Stimulated activated CD4-positive, alpha-beta T cell treated with anti-CD3 and anti-CD28 coated beads, Interleukin-15, amount 100 ng/mL, for 48 hours (primary cell): Measurements from ENCODE around the gene RPIA.
"Not testable (repeated sequence)": the region's sequence is repeated elsewhere in the genome, so short reads cannot be mapped to it uniquely, and the experiment has no call there.

Source experiments
- DNase-seq, 2 donors: peaks; one replicate each; pipeline ENCODE4 v3.0.0-alpha.2; 2020; ENCODE audit warnings: low read depth in 2 of 2

Gene RPIA

DNA sequence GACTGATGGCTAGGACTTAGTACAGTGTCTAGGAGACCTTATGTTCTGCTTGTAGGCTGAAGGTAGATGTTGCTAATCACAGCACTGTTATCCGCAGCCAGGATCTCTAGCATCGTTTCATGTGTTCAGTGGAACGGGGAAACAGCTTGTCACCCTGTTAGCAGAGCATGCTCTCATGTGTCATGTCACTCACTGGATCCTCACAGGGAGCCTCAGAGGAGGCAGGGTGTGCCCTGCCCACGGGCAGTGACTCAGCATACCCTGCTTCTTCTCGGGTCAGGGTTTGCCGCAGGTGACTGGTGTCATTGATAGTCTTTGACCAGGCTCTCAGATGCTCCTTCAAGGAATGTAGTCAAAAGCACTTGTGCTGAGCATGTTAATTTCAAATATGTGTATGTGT, 44.4 kb downstream of the RPIA start:
- peak; percentile 12 to 14 for DNase-seq

DNA sequence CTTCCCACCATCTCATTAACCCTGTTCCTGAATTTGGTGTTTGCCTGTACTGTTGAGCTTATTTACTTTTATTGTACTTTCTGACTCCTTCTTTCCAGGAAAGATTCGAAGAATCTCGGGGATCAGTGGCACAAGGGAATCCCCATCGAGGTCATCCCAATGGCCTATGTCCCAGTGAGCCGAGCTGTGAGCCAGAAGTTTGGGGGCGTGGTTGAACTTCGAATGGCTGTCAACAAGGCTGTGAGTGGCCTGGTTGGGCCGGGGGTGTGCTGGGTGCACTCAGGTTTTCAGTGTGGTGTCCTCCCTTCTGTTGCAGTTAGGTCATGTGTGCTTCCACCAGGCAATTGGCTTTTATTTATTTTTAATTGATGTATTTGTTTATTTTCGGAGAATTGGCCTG, 45.0 kb downstream of the RPIA start:
- DNase-seq = no peak

- DNase-seq = no peak
Observed at GRCh38 chr2:88737385-88737784, 45.9 kb downstream of the RPIA start.

DNA sequence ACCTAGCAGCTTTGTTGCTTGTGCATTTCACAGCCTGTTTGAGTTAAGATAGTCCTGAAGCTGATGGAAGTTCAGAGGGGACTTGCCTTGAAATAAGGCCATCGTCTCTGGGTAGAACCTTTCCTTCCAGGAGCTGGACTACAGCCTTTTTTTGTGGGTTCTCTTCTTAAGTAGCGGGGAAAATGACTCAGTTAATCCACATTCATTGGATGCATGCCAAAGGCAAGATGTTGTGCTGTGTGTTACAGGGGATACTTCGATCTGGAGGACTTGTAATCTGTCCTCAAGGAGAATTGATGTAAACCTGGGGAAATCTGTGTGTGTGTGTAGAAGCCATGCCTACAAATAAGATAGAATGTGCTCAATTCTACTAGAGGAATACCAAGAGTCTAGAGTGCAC, 46.8 kb downstream of the RPIA start:
- no peak for DNase-seq

- DNase-seq = peak; percentile 46 to 62
Observed at GRCh38 chr2:88739985-88740600, 48.6 kb downstream of the RPIA start.

GRCh38 chr2:88746929-88747490, 55.5 kb downstream of the RPIA start:
- DNase-seq = no peak

GRCh38 chr2:88747990-88748389, 56.5 kb downstream of the RPIA start:
- no peak for DNase-seq

DNA sequence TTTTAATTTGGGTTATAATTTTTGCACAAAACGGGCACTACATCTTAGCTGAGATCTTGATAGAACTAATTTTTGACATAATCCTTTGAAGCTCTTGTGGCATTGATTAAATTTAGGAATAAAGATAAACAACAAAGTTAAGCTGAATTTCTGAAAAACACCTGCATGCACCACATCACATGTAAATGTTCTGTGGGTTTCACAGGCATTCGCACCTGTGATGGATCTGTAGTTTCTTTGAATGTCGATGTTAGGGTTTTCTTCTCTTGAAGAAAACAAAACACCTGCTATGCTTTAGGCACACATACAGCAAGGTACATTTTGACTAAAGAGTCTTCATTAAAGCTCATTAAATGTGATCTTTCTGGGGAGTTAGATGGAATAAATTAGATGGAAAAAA, 60.3 kb downstream of the RPIA start:
- DNase-seq = no peak

- peak in 1 of 2 donors; percentile 13 for DNase-seq
Observed at GRCh38 chr2:88753833-88754584, 62.5 kb downstream of the RPIA start.

DNA sequence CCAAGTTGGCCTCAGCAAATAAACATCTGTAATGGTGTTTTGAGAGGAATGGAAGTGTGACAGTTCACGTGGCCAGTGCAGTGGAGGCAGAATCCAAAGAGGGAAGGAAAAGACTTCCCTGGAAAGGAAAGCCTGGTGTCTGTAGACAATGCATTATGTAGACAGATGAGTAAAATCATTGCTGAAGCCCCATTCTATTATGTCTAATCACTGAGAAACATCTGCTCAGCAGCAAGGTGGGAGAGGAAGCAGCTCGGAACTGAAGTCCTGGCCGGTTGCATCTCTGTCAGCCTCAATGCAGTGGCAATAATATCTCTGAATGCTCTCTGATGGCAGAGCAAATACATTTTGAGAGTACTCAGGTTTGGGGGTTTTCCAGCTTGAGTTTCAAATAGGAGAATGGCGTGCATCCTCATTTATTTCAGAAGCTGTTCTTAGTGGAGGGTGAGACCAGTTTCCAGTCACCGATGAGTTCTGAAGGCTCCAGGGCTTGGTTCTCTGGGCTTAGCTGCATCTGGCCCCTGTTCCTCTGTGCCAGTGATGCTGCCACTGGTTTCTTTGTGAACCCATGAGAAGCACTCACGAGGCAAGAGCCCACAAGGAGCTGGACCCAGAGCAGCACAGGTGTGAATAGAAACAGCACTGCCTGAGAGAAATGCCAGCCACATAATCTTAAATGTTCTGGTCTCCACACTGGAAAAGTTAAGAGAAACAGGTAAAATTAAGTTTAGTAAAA, 63.3 kb downstream of the RPIA start:
- no peak for DNase-seq

DNA sequence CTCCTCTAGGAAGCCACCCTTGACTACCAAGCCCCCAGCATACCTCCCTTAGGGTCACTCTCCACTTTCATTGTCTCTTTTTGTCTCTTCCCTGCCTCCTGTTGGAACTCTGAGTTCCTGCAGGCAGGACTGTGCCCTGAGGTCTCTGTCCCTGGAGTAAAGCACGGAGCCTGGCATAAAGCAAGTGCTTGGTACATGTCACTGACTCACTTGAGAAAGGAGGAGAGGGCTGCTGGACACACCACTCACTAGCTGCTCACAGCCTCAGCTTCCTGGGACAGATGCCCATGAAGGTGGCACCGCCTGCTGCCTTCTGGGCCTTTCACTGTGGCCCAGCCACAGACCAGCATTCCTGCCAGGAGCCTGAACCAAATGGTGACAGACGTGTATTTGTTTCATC, 64.4 kb downstream of the RPIA start:
- no peak for DNase-seq

DNA sequence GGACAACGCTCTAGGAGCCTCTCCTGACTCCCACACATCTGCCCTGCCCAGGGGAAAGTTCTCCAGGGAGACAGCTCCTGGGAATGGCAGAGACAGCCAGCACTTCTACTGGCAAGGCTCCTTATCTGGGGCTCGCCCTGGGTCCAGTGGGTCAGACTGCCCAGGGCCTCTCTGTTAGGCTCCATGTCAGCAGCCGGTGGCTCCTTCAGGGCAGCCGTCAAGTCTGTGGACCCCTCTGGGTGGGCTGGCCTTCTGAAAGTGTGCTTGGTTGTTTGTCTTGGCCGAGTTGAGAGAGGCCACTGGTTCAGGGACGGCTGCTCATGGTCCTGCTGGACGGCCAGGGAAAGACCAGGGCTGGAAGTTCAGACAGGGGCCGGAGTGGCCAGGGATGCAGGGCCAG, 65.6 kb downstream of the RPIA start:
- no peak for DNase-seq

- not testable (repeated sequence) for DNase-seq
Observed at GRCh38 chr2:88758702-88759101, 67.2 kb downstream of the RPIA start.

DNA sequence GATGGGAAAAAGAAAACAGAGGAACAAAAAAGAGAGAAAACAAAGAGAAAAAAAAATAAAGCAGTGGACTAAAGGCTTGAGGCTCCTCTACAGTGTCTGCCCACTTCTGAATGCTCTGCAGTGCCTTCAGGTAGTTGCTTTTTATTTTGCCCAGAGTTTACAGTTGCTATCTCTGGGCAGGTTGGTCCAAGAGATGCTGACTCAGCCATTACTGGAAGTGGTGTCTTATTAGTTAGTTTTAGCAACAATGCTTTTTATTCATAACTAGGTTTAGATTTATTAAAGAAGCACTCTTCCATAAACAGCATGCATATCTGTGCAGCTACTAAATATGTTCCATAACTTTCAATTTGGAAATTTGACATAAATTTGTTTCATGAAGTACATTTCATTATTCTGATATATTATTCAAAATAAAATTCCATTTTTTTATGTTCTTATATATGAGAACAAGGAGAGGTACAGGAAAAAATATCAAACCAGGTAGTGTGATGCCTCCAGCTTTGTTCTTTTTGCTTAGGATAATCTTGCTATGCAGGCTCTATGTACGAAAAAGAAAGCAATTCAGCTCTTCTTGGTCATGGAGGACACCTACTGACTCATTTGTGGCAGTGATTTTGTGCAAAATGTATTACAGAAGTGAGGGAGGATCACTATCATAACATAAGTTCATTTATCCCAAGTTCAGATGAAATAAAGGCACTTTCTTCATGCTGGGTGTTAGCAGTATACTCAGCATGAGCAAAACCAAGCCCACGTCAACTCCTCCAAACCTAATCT, 69.5 kb downstream of the RPIA start:
- no peak for DNase-seq

GRCh38 chr2:88764141-88764849, 72.8 kb downstream of the RPIA start:
- no peak for DNase-seq

DNA sequence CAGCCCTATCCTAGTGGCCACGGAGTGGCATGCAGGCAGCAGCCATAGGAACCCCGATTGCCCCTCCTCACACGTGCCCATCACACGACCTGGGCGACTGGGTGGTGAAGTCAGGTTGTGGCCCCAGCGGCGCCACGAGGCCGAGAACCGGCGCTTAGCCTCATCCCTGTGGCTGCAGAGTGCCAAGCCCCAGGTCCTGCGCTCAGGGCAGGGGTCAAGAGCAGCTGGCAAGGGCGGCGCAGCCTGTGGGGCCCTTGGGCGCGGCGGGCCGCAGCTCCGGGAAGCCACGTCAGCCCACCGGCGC, 73.3 kb downstream of the RPIA start:
- no peak for DNase-seq

DNA sequence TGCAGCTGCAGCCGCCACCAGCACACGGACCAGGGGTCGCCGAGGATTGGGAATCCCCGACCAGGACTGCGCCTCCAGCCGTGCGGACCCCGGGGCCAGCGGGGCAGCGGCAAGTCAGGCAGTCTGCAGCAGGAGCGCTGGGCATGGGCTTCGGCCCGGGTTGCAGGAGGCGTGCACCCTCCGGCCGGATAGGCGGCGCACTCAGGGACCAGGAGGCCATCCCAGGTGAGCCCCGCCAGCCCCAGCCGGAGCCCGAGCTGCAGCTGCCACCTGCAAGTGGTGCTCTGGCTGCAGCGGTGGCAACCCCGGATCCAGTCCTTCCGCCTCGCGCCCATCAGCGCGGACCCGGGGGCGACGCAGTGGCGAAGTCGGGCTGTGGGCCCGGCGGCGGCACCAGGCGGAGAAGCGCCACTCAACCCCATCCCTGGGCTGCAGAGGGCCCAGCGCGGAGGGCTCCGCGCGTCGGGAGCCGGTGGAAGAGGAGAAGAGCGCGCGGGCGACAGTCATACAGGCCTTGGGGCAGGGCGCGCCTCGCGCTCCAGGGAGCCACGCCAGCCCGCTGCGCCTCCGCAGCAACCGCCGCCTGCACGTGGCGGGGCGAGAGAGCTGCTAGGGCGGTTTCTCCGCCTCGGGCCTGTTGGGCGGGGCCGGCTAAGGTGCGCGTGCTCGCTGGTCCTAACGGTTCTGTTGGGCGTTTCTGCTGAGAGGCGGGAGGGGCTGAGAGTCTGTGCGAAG, 73.8 kb downstream of the RPIA start:
- peak; percentile 47 to 50 for DNase-seq

GRCh38 chr2:88765889-88766481, 74.5 kb downstream of the RPIA start:
- DNase-seq = not testable (repeated sequence)

- DNase-seq = no peak
Observed at GRCh38 chr2:88770016-88770415, 78.5 kb downstream of the RPIA start.
